Neural cell (in vitro differentiated cells): Measurements from ENCODE around the gene ADAD2.

ENCODE experiments used
- EP300 ChIP-seq: fragments of 450-650 bp; conservative IDR thresholded peaks from 2 replicates; pipeline ENCODE4 v1.6.1; 2014; ENCODE audit warnings: antibody characterized with exemption, mild to moderate bottlenecking, moderate library complexity; ENCODE audit not compliant: poor library complexity, severe bottlenecking
- EZH2 ChIP-seq: fragments of 200-600, 300-800 bp; shearing (Covaris generic), sonication (generic); IDR thresholded peaks from 2 replicates; pipeline ENCODE4 v1.6.1; 2014; ENCODE audit warnings: antibody characterized with exemption, low read length, borderline replicate concordance, mild to moderate bottlenecking; ENCODE audit not compliant: insufficient read depth, poor library complexity, severe bottlenecking
- POLR2AphosphoS5 ChIP-seq: IDR thresholded peaks from 2 replicates; pipeline ENCODE4 v1.6.1; 2012
- RAD21 ChIP-seq: fragments of 450-650 bp; conservative IDR thresholded peaks from 2 replicates; pipeline ENCODE4 v1.6.1; 2014; ENCODE audit warnings: antibody characterized with exemption, mild to moderate bottlenecking, moderate library complexity
- SMC3 ChIP-seq: fragments of 450-650 bp; conservative IDR thresholded peaks from 2 replicates; pipeline ENCODE4 v1.6.1; 2014; ENCODE audit warnings: antibody characterized with exemption, mild to moderate bottlenecking, moderate library complexity; ENCODE audit not compliant: poor library complexity
- TF ChIP-seq, protein P1 (sequence below): fragments of 450-650 bp; IDR thresholded peaks from 2 replicates; pipeline ENCODE4 v1.5.1; 2014; ENCODE audit warnings: antibody characterized with exemption, mild to moderate bottlenecking, moderate library complexity; ENCODE audit not compliant: poor library complexity, severe bottlenecking

DNA sequence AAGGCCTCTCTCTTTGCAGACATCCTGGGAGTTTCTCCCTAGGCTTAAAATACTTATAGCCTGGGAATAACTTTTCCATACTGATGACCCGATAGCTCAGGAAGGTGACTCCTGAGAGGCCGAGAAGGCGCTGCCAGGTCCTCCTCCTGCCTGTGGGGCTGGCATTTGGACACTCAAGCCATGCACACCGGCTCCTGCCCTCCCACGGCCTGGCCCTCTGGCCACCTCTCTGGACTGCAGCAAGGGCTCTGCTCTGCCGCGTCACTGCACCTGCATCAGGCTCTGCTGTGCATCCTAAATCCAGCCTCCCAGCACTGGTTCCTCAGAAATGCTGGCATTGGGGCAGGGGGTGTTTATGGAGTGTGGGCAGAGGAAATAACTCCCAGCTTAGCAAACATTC, 34.6 kb downstream of the ADAD2 start:
- TF ChIP-seq SMC3 (no peak), EZH2 (no peak), POLR2AphosphoS5 (no peak), EP300 (no peak), RAD21 (no peak)
- TF ChIP-seq, protein P1, sequence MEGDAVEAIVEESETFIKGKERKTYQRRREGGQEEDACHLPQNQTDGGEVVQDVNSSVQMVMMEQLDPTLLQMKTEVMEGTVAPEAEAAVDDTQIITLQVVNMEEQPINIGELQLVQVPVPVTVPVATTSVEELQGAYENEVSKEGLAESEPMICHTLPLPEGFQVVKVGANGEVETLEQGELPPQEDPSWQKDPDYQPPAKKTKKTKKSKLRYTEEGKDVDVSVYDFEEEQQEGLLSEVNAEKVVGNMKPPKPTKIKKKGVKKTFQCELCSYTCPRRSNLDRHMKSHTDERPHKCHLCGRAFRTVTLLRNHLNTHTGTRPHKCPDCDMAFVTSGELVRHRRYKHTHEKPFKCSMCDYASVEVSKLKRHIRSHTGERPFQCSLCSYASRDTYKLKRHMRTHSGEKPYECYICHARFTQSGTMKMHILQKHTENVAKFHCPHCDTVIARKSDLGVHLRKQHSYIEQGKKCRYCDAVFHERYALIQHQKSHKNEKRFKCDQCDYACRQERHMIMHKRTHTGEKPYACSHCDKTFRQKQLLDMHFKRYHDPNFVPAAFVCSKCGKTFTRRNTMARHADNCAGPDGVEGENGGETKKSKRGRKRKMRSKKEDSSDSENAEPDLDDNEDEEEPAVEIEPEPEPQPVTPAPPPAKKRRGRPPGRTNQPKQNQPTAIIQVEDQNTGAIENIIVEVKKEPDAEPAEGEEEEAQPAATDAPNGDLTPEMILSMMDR = no peak
